Measurements from ENCODE around the gene EHD4. TPM values are rescaled to one million over a fixed set of nuclear protein-coding genes. Genes with fewer than 3 reads are reported as not detected.

EHD4 gene
- total and polyA plus RNA-seq, 2 donors (not counting 1 experiment from before 2014, with no cell fraction given) = 19.3 to 22.0 TPM

GRCh38 chr15:42012928-42013482, 40.6 kb upstream of the EHD4 start:
- H3K9ac ChIP-seq (ENCODE audit: insufficient read depth, low read length) = no peak overlapping the region
- TF ChIP-seq EZH2 (IDR thresholded peaks at IDR 0.05; ENCODE audit: low read length, missing control alignments) = no peak
- TF ChIP-seq CTCF (conservative IDR thresholded peaks at IDR 0.05 in 1 of 2, IDR thresholded peaks at IDR 0.05 in 1 of 2; ENCODE audit: low read depth in 1 of 2, low read length in 2 of 2) = no peak
- H3K27me3 ChIP-seq (ENCODE audit: control insufficient read depth, insufficient read depth, low read length) = peaks cover 15% of the 10 kb centered on the region

GRCh38 chr15:42012241-42012640, 39.9 kb upstream of the EHD4 start:
- H3K27ac ChIP-seq (ENCODE audit: insufficient read depth, low read length) = no peak overlapping the region
- no peak overlapping the region for H3K9ac ChIP-seq (ENCODE audit: insufficient read depth, low read length)
- no peaks in the 10 kb centered on the region for H4K20me1 ChIP-seq (ENCODE audit: control insufficient read depth, extremely low read depth, insufficient read depth, low read length)
- H3K36me3 ChIP-seq (ENCODE audit: control insufficient read depth, insufficient read depth, low read length) = no peaks in the 10 kb centered on the region
- H3K79me2 ChIP-seq (ENCODE audit: control insufficient read depth, insufficient read depth, low read length) = no peaks in the 10 kb centered on the region
- no peak overlapping the region for H3K4me2 ChIP-seq (ENCODE audit: extremely low read depth, insufficient read depth, low read length)
- H3K4me3 ChIP-seq (replicated peaks in 1 of 4; ENCODE audit: control extremely low read depth in 1 of 4, insufficient read depth in 1 of 4, low read depth in 3 of 4, low read length in 4 of 4) = no peak overlapping the region
- no peak overlapping the region for H2AFZ ChIP-seq (ENCODE audit: low read length)
- peaks cover 14% of the 10 kb centered on the region for H3K27me3 ChIP-seq (ENCODE audit: control insufficient read depth, insufficient read depth, low read length)
- H3K9me3 ChIP-seq (ENCODE audit: control insufficient read depth, insufficient read depth, low read depth, low read length) = no peaks in the 10 kb centered on the region
- no peak for TF ChIP-seq CTCF (conservative IDR thresholded peaks at IDR 0.05 in 1 of 2, IDR thresholded peaks at IDR 0.05 in 1 of 2; ENCODE audit: low read depth in 1 of 2, low read length in 2 of 2)
- TF ChIP-seq EZH2 (IDR thresholded peaks at IDR 0.05; ENCODE audit: low read length, missing control alignments) = no peak
- H3K4me1 ChIP-seq (ENCODE audit: control insufficient read depth, extremely low read depth, insufficient read depth, low read length) = no peaks in the 10 kb centered on the region
- DNase-seq (ENCODE audit: low read depth in 2 of 2) = no peak

More at GRCh38 chr15:42012928-42013482, 40.6 kb upstream of the EHD4 start:
- Histone ChIP-seq H3K27ac (ENCODE audit: insufficient read depth, low read length) (no peak overlapping the region), H3K4me3 (replicated peaks in 1 of 4; ENCODE audit: control extremely low read depth in 1 of 4, insufficient read depth in 1 of 4, low read depth in 3 of 4, low read length in 4 of 4) (no peak overlapping the region), H3K36me3 (ENCODE audit: control insufficient read depth, insufficient read depth, low read length) (no peaks in the 10 kb centered on the region), H3K4me2 (ENCODE audit: extremely low read depth, insufficient read depth, low read length) (no peak overlapping the region), H3K9me3 (ENCODE audit: control insufficient read depth, insufficient read depth, low read depth, low read length) (no peaks in the 10 kb centered on the region), H3K4me1 (ENCODE audit: control insufficient read depth, extremely low read depth, insufficient read depth, low read length) (no peaks in the 10 kb centered on the region), H2AFZ (ENCODE audit: low read length) (no peak overlapping the region), H3K79me2 (ENCODE audit: control insufficient read depth, insufficient read depth, low read length) (no peaks in the 10 kb centered on the region), H4K20me1 (ENCODE audit: control insufficient read depth, extremely low read depth, insufficient read depth, low read length) (no peaks in the 10 kb centered on the region)
- no peak for DNase-seq (ENCODE audit: low read depth in 2 of 2)

- H3K27me3 ChIP-seq (ENCODE audit: control insufficient read depth, insufficient read depth, low read length) = peaks cover 19% of the 10 kb centered on the region
- no peak overlapping the region for H3K9ac ChIP-seq (ENCODE audit: insufficient read depth, low read length)
- no peaks in the 10 kb centered on the region for H3K36me3 ChIP-seq (ENCODE audit: control insufficient read depth, insufficient read depth, low read length)
- TF ChIP-seq CTCF (conservative IDR thresholded peaks at IDR 0.05 in 1 of 2, IDR thresholded peaks at IDR 0.05 in 1 of 2; ENCODE audit: low read depth in 1 of 2, low read length in 2 of 2) (no peak), EZH2 (IDR thresholded peaks at IDR 0.05; ENCODE audit: low read length, missing control alignments) (no peak)
- H2AFZ ChIP-seq (ENCODE audit: low read length) = no peak overlapping the region
- no peak overlapping the region for H3K4me3 ChIP-seq (replicated peaks in 1 of 4; ENCODE audit: control extremely low read depth in 1 of 4, insufficient read depth in 1 of 4, low read depth in 3 of 4, low read length in 4 of 4)
- no peak for DNase-seq (ENCODE audit: low read depth in 2 of 2)
- no peak overlapping the region for H3K4me2 ChIP-seq (ENCODE audit: extremely low read depth, insufficient read depth, low read length)
- H3K4me1 ChIP-seq (ENCODE audit: control insufficient read depth, extremely low read depth, insufficient read depth, low read length) = no peaks in the 10 kb centered on the region
- no peaks in the 10 kb centered on the region for H3K79me2 ChIP-seq (ENCODE audit: control insufficient read depth, insufficient read depth, low read length)
- H3K27ac ChIP-seq (ENCODE audit: insufficient read depth, low read length) = no peak overlapping the region
- H3K9me3 ChIP-seq (ENCODE audit: control insufficient read depth, insufficient read depth, low read depth, low read length) = no peaks in the 10 kb centered on the region
- no peaks in the 10 kb centered on the region for H4K20me1 ChIP-seq (ENCODE audit: control insufficient read depth, extremely low read depth, insufficient read depth, low read length)
These were observed 38.7 kb upstream of the EHD4 start for GRCh38 chr15:42011074-42011473.

All from fibroblast of lung (primary cell).